GM12878 (cell line): ENCODE data around the gene CCDC141. TPM values are rescaled to one million over a fixed set of nuclear protein-coding genes. Genes with fewer than 3 reads are reported as not detected.

ENCODE experiments used
- ASH2L ChIP-seq: fragments of 300-600, 200-600 bp; sonication (generic); IDR thresholded peaks from 2 replicates; pipeline ENCODE4 v1.6.1; 2017; ENCODE audit warnings: low read depth, mild to moderate bottlenecking, borderline replicate concordance
- ATF7 ChIP-seq: fragments of 450-650 bp; IDR thresholded peaks from 2 replicates; pipeline ENCODE4 v1.6.1; 2016; ENCODE audit warnings: low read depth, mild to moderate bottlenecking
- CHD1 ChIP-seq: IDR thresholded peaks from 2 replicates; pipeline ENCODE4 v1.6.1; 2012; ENCODE audit warnings: low read depth, low read length, improper control_type of control experiment
- CREM ChIP-seq: IDR thresholded peaks from 2 replicates; pipeline ENCODE4 v1.6.1; 2014; ENCODE audit warnings: antibody characterized with exemption, low read depth
- DPF2 ChIP-seq: fragments of 450-650 bp; IDR thresholded peaks from 2 replicates; pipeline ENCODE4 v1.6.1; 2017; ENCODE audit warnings: mild to moderate bottlenecking
- EED ChIP-seq: sonication (generic); IDR thresholded peaks from 2 replicates; pipeline ENCODE4 v1.6.1; 2016; ENCODE audit warnings: antibody characterized with exemption, low read depth
- FOXM1 ChIP-seq: IDR thresholded peaks from 2 replicates; pipeline ENCODE4 v1.6.1; 2012; ENCODE audit warnings: low read depth, mild to moderate bottlenecking, inconsistent platforms, low read length, moderate library complexity
- IKZF1 ChIP-seq: fragments of 450-650 bp; conservative IDR thresholded peaks from 2 replicates; pipeline ENCODE4 v1.6.1; 2017; ENCODE audit warnings: antibody characterized with exemption, mild to moderate bottlenecking
- IKZF2 ChIP-seq, 2 experiments: fragments of 450-650 bp; IDR thresholded peaks; 2 replicates each; pipeline ENCODE4 v1.6.1; 2017; ENCODE audit warnings: mild to moderate bottlenecking in 2 of 2, moderate library complexity in 2 of 2
- KDM1A ChIP-seq: fragments of 200-600 bp; sonication (generic); IDR thresholded peaks from 2 replicates; pipeline ENCODE4 v1.6.1; 2016; ENCODE audit warnings: borderline replicate concordance
- MEF2B ChIP-seq: fragments of 450-650 bp; IDR thresholded peaks from 2 replicates; pipeline ENCODE4 v1.6.1; 2018; ENCODE audit warnings: mild to moderate bottlenecking, moderate library complexity; ENCODE audit not compliant: partially characterized antibody, poor library complexity, severe bottlenecking
- NFYB ChIP-seq: IDR thresholded peaks from 2 replicates; pipeline ENCODE4 v1.6.1; 2011; ENCODE audit warnings: low read depth, mild to moderate bottlenecking, low read length, improper control_type of control experiment, moderate library complexity; ENCODE audit not compliant: insufficient read depth
- NRF1 ChIP-seq: conservative IDR thresholded peaks from 2 replicates; pipeline ENCODE4 v1.6.1; 2011; ENCODE audit warnings: mild to moderate bottlenecking, low read depth, low read length, improper control_type of control experiment
- PAX8 ChIP-seq: fragments of 450-650 bp; IDR thresholded peaks from 2 replicates; pipeline ENCODE4 v1.6.1; 2017; ENCODE audit warnings: mild to moderate bottlenecking, moderate library complexity
- RAD21 ChIP-seq: IDR thresholded peaks from 2 replicates; pipeline ENCODE4 v1.6.1; 2011; ENCODE audit warnings: mild to moderate bottlenecking, low read depth, low read length, moderate library complexity; ENCODE audit not compliant: insufficient read depth
- RFX5 ChIP-seq: IDR thresholded peaks from 2 replicates; pipeline ENCODE4 v1.6.1; 2011; ENCODE audit warnings: low read depth, low read length, improper control_type of control experiment
- SPI1 ChIP-seq: IDR thresholded peaks from 2 replicates; pipeline ENCODE4 v1.6.1; 2011; ENCODE audit warnings: low read depth, mild to moderate bottlenecking, low read length, moderate library complexity, borderline replicate concordance; ENCODE audit not compliant: insufficient read depth
- SREBF2 ChIP-seq: IDR thresholded peaks from 2 replicates; pipeline ENCODE4 v1.6.1; 2012; ENCODE audit warnings: mild to moderate bottlenecking, low read length
- STAT3 ChIP-seq: IDR thresholded peaks from 2 replicates; pipeline ENCODE4 v1.6.1; 2011; ENCODE audit warnings: low read depth, low read length, improper control_type of control experiment
- WRNIP1 ChIP-seq: IDR thresholded peaks from 2 replicates; pipeline ENCODE4 v1.6.1; 2011; ENCODE audit warnings: low read depth, low read length, improper control_type of control experiment, borderline replicate concordance
- ZNF24 ChIP-seq: fragments of 450-650 bp; IDR thresholded peaks from 2 replicates; pipeline ENCODE4 v1.6.1; 2017; ENCODE audit warnings: antibody characterized with exemption, mild to moderate bottlenecking
- polyA plus RNA-seq, 11 experiments: library from polyadenylated mRNA; depleted of rRNA in 4 of 11; unstranded in 6 of 11; stranded (reverse) in 5 of 11; fragments of >200 nt; fragmentation: Nextera tagmentation in 4 of 11; fragmentation: Illumina TruSeq in 1 of 11; extraction: Ambion mirVana in 4 of 11; extraction: Trizol in 1 of 11; gene quantifications; 1 replicate in 1 of 11; 2 replicates in 10 of 11; pipeline versions ENCODE4 v1.2.1 to v1.2.3, GENCODE V29; 2011 to 2016; ENCODE audit warnings: inconsistent platforms in 2 of 11, missing spikeins in 2 of 11, low read depth in 1 of 11
- total RNA-seq, 4 experiments: library from RNA; depleted of rRNA in 3 of 4; stranded (reverse); fragments of >200 nt in 3 of 4; fragmentation: Illumina TruSeq in 1 of 4; extraction: Trizol in 1 of 4; gene quantifications; 2 replicates each; pipeline versions ENCODE4 v1.2.1 to v1.2.3, GENCODE V29; 2013 to 2021
- TF ChIP-seq, protein P1 (sequence below), 3 experiments: IDR thresholded peaks in 2 of 3; conservative IDR thresholded peaks in 1 of 3; 2 replicates each; pipeline ENCODE4 v1.5.1; 2011; ENCODE audit warnings: low read depth in 3 of 3, low read length in 3 of 3, mild to moderate bottlenecking in 3 of 3, control low read depth in 2 of 3, moderate library complexity in 2 of 3, inconsistent platforms in 1 of 3, mixed read lengths in 1 of 3; ENCODE audit not compliant: control insufficient read depth in 2 of 3, insufficient read depth in 1 of 3; ENCODE audit errors: extremely low read depth in 1 of 3
- TF ChIP-seq, protein P2 (sequence below): IDR thresholded peaks from 2 replicates; pipeline ENCODE4 v1.6.1; 2012; ENCODE audit warnings: low read length, inconsistent platforms
- TF ChIP-seq, protein P3 (sequence below): IDR thresholded peaks from 2 replicates; pipeline ENCODE4 v1.6.1; 2012; ENCODE audit warnings: low read depth, low read length, improper control_type of control experiment
- TF ChIP-seq, protein P4 (sequence below): fragments of 450-650 bp; IDR thresholded peaks from 2 replicates; pipeline ENCODE4 v1.6.1; 2014; ENCODE audit warnings: mild to moderate bottlenecking
- TF ChIP-seq, protein P5 (sequence below): IDR thresholded peaks from 2 replicates; pipeline ENCODE4 v1.6.1; 2012; ENCODE audit warnings: low read depth, low read length, improper control_type of control experiment

The CCDC141 gene
- total and polyA plus RNA-seq, 10 of the 15 experiments (the other 5 are each of a cell fraction or from before 2014, with no cell fraction given) = 0.84 to 12.5 (median 3.6) TPM

DNA sequence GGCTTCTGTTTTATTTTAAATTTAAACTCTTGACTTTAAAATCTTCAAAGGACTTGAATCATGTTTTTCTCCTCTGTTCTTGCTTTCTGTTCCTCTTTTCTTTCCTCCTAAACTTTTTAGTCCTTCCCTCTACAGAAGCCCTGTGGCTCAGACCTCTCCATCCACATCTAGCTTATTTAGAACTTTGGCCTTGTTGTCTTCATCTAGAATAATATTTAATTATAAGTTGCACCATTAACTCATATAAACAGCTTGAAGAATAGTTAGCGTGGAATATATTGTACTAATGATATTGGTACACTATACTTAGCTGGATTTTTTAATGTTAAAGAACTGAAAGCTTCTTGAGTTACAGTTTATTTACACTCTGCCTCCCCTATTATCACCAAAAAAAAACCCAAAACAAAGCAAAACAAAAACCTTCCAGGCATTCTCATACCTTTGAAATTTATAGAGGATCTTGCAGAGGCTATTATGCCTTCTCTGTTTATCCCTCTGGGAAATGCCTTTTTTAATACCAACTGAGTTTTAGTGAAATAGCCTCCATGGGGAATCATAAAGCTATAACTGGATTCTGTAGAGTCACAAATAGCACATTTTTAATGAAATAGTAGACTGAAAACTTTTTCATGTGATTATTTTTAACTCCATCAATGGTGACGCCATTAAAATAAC is 9.2 kb upstream of the CCDC141 start (continued):
- TF ChIP-seq, protein P1, sequence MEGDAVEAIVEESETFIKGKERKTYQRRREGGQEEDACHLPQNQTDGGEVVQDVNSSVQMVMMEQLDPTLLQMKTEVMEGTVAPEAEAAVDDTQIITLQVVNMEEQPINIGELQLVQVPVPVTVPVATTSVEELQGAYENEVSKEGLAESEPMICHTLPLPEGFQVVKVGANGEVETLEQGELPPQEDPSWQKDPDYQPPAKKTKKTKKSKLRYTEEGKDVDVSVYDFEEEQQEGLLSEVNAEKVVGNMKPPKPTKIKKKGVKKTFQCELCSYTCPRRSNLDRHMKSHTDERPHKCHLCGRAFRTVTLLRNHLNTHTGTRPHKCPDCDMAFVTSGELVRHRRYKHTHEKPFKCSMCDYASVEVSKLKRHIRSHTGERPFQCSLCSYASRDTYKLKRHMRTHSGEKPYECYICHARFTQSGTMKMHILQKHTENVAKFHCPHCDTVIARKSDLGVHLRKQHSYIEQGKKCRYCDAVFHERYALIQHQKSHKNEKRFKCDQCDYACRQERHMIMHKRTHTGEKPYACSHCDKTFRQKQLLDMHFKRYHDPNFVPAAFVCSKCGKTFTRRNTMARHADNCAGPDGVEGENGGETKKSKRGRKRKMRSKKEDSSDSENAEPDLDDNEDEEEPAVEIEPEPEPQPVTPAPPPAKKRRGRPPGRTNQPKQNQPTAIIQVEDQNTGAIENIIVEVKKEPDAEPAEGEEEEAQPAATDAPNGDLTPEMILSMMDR (IDR thresholded peaks at IDR 0.05 in 2 of 3, conservative IDR thresholded peaks at IDR 0.05 in 1 of 3; ENCODE audit: control insufficient read depth in 2 of 3, extremely low read depth in 1 of 3, insufficient read depth in 1 of 3, low read depth in 3 of 3, low read length in 3 of 3) = no peak
- no peak for TF ChIP-seq RAD21
- TF ChIP-seq, protein P2, sequence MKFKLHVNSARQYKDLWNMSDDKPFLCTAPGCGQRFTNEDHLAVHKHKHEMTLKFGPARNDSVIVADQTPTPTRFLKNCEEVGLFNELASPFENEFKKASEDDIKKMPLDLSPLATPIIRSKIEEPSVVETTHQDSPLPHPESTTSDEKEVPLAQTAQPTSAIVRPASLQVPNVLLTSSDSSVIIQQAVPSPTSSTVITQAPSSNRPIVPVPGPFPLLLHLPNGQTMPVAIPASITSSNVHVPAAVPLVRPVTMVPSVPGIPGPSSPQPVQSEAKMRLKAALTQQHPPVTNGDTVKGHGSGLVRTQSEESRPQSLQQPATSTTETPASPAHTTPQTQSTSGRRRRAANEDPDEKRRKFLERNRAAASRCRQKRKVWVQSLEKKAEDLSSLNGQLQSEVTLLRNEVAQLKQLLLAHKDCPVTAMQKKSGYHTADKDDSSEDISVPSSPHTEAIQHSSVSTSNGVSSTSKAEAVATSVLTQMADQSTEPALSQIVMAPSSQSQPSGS = peak; percentile 34
- TF ChIP-seq NFYB = no peak
- no peak for TF ChIP-seq ZNF24
- 0 out of 2 replicates have a peak, but pooled peaks have one; percentile 25 for TF ChIP-seq IKZF1
- TF ChIP-seq CHD1 = no peak
- no peak for TF ChIP-seq NRF1
- TF ChIP-seq, protein P3, sequence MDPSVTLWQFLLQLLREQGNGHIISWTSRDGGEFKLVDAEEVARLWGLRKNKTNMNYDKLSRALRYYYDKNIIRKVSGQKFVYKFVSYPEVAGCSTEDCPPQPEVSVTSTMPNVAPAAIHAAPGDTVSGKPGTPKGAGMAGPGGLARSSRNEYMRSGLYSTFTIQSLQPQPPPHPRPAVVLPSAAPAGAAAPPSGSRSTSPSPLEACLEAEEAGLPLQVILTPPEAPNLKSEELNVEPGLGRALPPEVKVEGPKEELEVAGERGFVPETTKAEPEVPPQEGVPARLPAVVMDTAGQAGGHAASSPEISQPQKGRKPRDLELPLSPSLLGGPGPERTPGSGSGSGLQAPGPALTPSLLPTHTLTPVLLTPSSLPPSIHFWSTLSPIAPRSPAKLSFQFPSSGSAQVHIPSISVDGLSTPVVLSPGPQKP = no peak
- TF ChIP-seq PAX8 = no peak
- no peak for TF ChIP-seq WRNIP1
- TF ChIP-seq ATF7 = no peak
- peak; percentile 60; the same call in 1 of the 2 replicates for TF ChIP-seq FOXM1
- TF ChIP-seq CREM = no peak
- TF ChIP-seq, protein P4, sequence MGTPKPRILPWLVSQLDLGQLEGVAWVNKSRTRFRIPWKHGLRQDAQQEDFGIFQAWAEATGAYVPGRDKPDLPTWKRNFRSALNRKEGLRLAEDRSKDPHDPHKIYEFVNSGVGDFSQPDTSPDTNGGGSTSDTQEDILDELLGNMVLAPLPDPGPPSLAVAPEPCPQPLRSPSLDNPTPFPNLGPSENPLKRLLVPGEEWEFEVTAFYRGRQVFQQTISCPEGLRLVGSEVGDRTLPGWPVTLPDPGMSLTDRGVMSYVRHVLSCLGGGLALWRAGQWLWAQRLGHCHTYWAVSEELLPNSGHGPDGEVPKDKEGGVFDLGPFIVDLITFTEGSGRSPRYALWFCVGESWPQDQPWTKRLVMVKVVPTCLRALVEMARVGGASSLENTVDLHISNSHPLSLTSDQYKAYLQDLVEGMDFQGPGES = no peak
- no peak for TF ChIP-seq STAT3
- TF ChIP-seq SREBF2 = no peak
- TF ChIP-seq IKZF2 (IDR thresholded peaks at IDR 0.05) = peak; percentile 65 to 69; a peak in 3 of 4 replicates
- TF ChIP-seq ASH2L = no peak
- TF ChIP-seq KDM1A = no peak
- no peak for TF ChIP-seq MEF2B
- TF ChIP-seq RFX5 = no peak
- TF ChIP-seq, protein P5, sequence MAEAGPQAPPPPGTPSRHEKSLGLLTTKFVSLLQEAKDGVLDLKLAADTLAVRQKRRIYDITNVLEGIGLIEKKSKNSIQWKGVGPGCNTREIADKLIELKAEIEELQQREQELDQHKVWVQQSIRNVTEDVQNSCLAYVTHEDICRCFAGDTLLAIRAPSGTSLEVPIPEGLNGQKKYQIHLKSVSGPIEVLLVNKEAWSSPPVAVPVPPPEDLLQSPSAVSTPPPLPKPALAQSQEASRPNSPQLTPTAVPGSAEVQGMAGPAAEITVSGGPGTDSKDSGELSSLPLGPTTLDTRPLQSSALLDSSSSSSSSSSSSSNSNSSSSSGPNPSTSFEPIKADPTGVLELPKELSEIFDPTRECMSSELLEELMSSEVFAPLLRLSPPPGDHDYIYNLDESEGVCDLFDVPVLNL = no peak
- peak; percentile 91 for TF ChIP-seq SPI1
- TF ChIP-seq DPF2 = 0 out of 2 replicates have a peak, but pooled peaks have one; percentile 54
- no peak for TF ChIP-seq EED
